Measurements from ENCODE around the gene ZFP14.

DNA sequence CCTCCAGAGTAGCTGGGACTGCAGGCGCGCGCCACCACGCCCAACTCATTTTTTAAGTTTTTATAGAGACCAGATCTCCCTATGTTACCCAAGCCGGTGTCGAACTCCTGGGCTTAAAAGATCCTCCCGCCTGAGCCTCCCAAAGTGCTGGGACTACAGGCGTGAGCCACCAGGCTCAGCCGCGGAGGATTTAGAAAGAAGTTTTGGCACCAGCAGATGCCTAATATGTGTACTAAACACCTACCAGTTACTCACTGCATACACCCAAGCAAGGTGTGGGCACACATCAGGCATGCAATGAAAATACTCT, 464 bp upstream of the ZFP14 start:
- TF ChIP-seq POLR2A (IDR thresholded peaks at IDR 0.05; ENCODE audit: low read depth, low read length) (no peak), POLR2AphosphoS5 (IDR thresholded peaks at IDR 0.05; ENCODE audit: low read depth, low read length) (no peak), TAF1 (IDR thresholded peaks at IDR 0.05; ENCODE audit: borderline replicate concordance, low read depth, low read length) (no peak)
